DND-41 (cell line): ENCODE data around the gene PLA2G4A.

Experiments used
- ATAC-seq: fragments of 200-7000 bp; cut with Tn5 transposase; 3 replicates; pipeline ENCODE4 v1.9.1; 2021; ENCODE audit warnings: low read depth; ENCODE audit not compliant: insufficient read depth
- DNase-seq: peaks from one replicate; pipeline ENCODE4 v3.0.0-alpha.2; 2020
- H2AFZ ChIP-seq: 2 replicates; pipeline ENCODE4 v1.6.0; 2012; ENCODE audit warnings: low read depth, low read length
- H3K27ac ChIP-seq: 2 replicates; pipeline ENCODE4 v1.5.1; 2012; ENCODE audit warnings: low read length, inconsistent platforms
- H3K27me3 ChIP-seq: fragments of 200-600 bp; sonication (generic); 2 replicates; pipeline ENCODE4 v1.6.0; 2012; ENCODE audit warnings: low read length, mild to moderate bottlenecking, inconsistent platforms; ENCODE audit not compliant: insufficient read depth, poor library complexity
- H3K36me3 ChIP-seq: 2 replicates; pipeline ENCODE4 v1.5.1; 2012; ENCODE audit warnings: low read length, inconsistent platforms; ENCODE audit not compliant: insufficient read depth
- H3K4me1 ChIP-seq: 2 replicates; pipeline ENCODE4 v1.5.1; 2012; ENCODE audit warnings: mild to moderate bottlenecking, low read length; ENCODE audit not compliant: insufficient read depth
- H3K4me2 ChIP-seq: 2 replicates; pipeline ENCODE4 v1.6.0; 2012; ENCODE audit warnings: mild to moderate bottlenecking, moderate library complexity, low read length, inconsistent platforms; ENCODE audit not compliant: insufficient read depth
- H3K4me3 ChIP-seq, 2 experiments: fragments of 200-600 bp in 1 of 2; shearing (Covaris generic) in 1 of 2; 2 replicates each; pipeline ENCODE4 v1.5.1; 2012 to 2016; ENCODE audit warnings: inconsistent platforms in 2 of 2, low read length in 2 of 2, mild to moderate bottlenecking in 2 of 2, low read depth in 1 of 2, moderate library complexity in 1 of 2
- H3K79me2 ChIP-seq: 2 replicates; pipeline ENCODE4 v1.6.0; 2012; ENCODE audit warnings: low read length, inconsistent platforms; ENCODE audit not compliant: insufficient read depth
- H3K9ac ChIP-seq: 2 replicates; pipeline ENCODE4 v1.6.0; 2012; ENCODE audit warnings: low read depth, mild to moderate bottlenecking, inconsistent platforms, low read length, moderate library complexity
- H3K9me3 ChIP-seq: 2 replicates; pipeline ENCODE4 v1.5.1; 2012; ENCODE audit warnings: low read length, moderate library complexity, mild to moderate bottlenecking, inconsistent platforms; ENCODE audit not compliant: insufficient read depth, severe bottlenecking
- H4K20me1 ChIP-seq: 2 replicates; pipeline ENCODE4 v1.6.0; 2012; ENCODE audit warnings: low read length; ENCODE audit not compliant: insufficient read depth
- EZH2 ChIP-seq: IDR thresholded peaks from 3 replicates; pipeline ENCODE4 v1.6.1; 2012; ENCODE audit warnings: borderline replicate concordance, low read depth, mild to moderate bottlenecking, moderate library complexity, low read length, inconsistent platforms; ENCODE audit not compliant: severe bottlenecking
- TF ChIP-seq, protein P1 (sequence below): IDR thresholded peaks from 2 replicates; pipeline ENCODE4 v1.5.1; 2012; ENCODE audit warnings: borderline replicate concordance, low read length, moderate library complexity, mild to moderate bottlenecking; ENCODE audit not compliant: poor library complexity, severe bottlenecking; ENCODE audit errors: extremely low read depth

The PLA2G4A gene

GRCh38 chr1:186975220-186975619 lies 146.5 kb downstream of the PLA2G4A start:
- ATAC-seq: no peak
- Histone ChIP-seq H4K20me1 (no peaks in the 10 kb centered on the region), H3K27me3 (no peaks in the 10 kb centered on the region), H3K9me3 (no peaks in the 10 kb centered on the region), H3K4me1 (no peaks in the 10 kb centered on the region), H3K27ac (no peak overlapping the region), H3K4me3 (no peak overlapping the region), H2AFZ (no peak overlapping the region), H3K36me3 (no peaks in the 10 kb centered on the region), H3K79me2 (no peaks in the 10 kb centered on the region), H3K4me2 (no peak overlapping the region), H3K9ac (no peak overlapping the region)
- no peak for TF ChIP-seq EZH2
- TF ChIP-seq, protein P1, sequence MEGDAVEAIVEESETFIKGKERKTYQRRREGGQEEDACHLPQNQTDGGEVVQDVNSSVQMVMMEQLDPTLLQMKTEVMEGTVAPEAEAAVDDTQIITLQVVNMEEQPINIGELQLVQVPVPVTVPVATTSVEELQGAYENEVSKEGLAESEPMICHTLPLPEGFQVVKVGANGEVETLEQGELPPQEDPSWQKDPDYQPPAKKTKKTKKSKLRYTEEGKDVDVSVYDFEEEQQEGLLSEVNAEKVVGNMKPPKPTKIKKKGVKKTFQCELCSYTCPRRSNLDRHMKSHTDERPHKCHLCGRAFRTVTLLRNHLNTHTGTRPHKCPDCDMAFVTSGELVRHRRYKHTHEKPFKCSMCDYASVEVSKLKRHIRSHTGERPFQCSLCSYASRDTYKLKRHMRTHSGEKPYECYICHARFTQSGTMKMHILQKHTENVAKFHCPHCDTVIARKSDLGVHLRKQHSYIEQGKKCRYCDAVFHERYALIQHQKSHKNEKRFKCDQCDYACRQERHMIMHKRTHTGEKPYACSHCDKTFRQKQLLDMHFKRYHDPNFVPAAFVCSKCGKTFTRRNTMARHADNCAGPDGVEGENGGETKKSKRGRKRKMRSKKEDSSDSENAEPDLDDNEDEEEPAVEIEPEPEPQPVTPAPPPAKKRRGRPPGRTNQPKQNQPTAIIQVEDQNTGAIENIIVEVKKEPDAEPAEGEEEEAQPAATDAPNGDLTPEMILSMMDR: no peak
- no peak for DNase-seq

DNA sequence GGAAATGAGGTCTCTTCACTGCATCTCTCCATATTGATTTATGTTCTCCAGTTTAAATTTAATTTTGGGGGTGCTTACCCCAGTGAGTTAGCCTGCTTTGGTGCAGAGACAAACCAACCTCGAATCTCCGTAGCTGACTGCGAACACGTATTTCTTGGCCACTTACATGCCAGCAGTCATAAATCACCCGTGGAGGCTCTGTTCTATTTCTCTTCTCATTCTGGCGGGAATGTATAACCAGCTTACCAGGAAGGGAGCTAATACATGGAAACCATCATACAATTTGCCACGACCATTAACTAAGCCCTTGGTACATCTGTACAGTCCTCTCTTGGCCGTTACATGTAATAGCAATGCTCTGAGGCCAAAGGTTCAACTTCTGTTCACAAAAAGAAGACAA lies 148.0 kb downstream of the PLA2G4A start:
- Histone ChIP-seq H3K79me2 (no peaks in the 10 kb centered on the region), H3K36me3 (no peaks in the 10 kb centered on the region), H3K9ac (no peak overlapping the region), H3K27me3 (no peaks in the 10 kb centered on the region), H4K20me1 (no peaks in the 10 kb centered on the region), H3K27ac (no peak overlapping the region), H3K9me3 (no peaks in the 10 kb centered on the region), H2AFZ (no peak overlapping the region), H3K4me1 (no peaks in the 10 kb centered on the region), H3K4me3 (no peak overlapping the region), H3K4me2 (no peak overlapping the region)
- ATAC-seq (no peak), DNase-seq (no peak)
- TF ChIP-seq, protein P1: no peak
- TF ChIP-seq EZH2: no peak

GRCh38 chr1:186977266-186977957 lies 148.7 kb downstream of the PLA2G4A start:
- no peak overlapping the region for H2AFZ ChIP-seq
- no peak overlapping the region for H3K27ac ChIP-seq
- no peaks in the 10 kb centered on the region for H4K20me1 ChIP-seq
- H3K36me3 ChIP-seq: no peaks in the 10 kb centered on the region
- no peak overlapping the region for H3K4me2 ChIP-seq
- no peaks in the 10 kb centered on the region for H3K4me1 ChIP-seq
- ATAC-seq (no peak), DNase-seq (no peak)
- no peaks in the 10 kb centered on the region for H3K27me3 ChIP-seq
- H3K4me3 ChIP-seq: no peak overlapping the region
- no peaks in the 10 kb centered on the region for H3K9me3 ChIP-seq
- no peak overlapping the region for H3K9ac ChIP-seq
- TF ChIP-seq, protein P1: no peak
- no peaks in the 10 kb centered on the region for H3K79me2 ChIP-seq
